Peyer's patch (tissue), 4 donors: ENCODE measurements around the gene SCAMP4.

Source experiments
- CTCF ChIP-seq, 6 experiments: fragments of 450-650 bp in 4 of 6; fragments of 200-600 bp in 2 of 6; sonication (generic) in 1 of 6; IDR thresholded peaks; one replicate each; pipeline ENCODE4 v1.5.1; 2017 to 2019; ENCODE audit warnings: antibody characterized with exemption in 6 of 6, mild to moderate bottlenecking in 3 of 6, moderate library complexity in 1 of 6
- POLR2A ChIP-seq, 2 donors: fragments of 450-650 bp; IDR thresholded peaks; one replicate each; pipeline ENCODE4 v1.5.1; 2017; ENCODE audit warnings: antibody characterized with exemption in 2 of 2, mild to moderate bottlenecking in 2 of 2, moderate library complexity in 2 of 2

GRCh38 chr19:1947651-1948209, 42.5 kb downstream of the SCAMP4 start:
- no peak for TF ChIP-seq CTCF (IDR thresholded peaks at IDR 0.05)
- TF ChIP-seq POLR2A (IDR thresholded peaks at IDR 0.05), result no peak
